DOHH2 (cell line): ENCODE data around the gene MGRN1.

Source experiments
- H3F3A ChIP-seq: fragments of 200-600 bp; sonication (generic), shearing (Covaris generic); 2 replicates; pipeline ENCODE4 v1.6.0; 2016; ENCODE audit warnings: antibody characterized with exemption, mild to moderate bottlenecking; ENCODE audit not compliant: control insufficient read depth, insufficient read depth
- H3K27ac ChIP-seq: fragments of 200-600 bp; sonication (generic); 2 replicates; pipeline ENCODE4 v1.5.1; 2014; ENCODE audit warnings: low read depth, mild to moderate bottlenecking, low read length, moderate library complexity
- H3K27me3 ChIP-seq: fragments of 200-600 bp; sonication (generic); 2 replicates; pipeline ENCODE4 v1.6.1; 2014; ENCODE audit warnings: mild to moderate bottlenecking, low read length, mixed read lengths; ENCODE audit not compliant: control insufficient read depth
- H3K36me3 ChIP-seq: fragments of 200-600 bp; sonication (generic); 2 replicates; pipeline ENCODE4 v1.6.1; 2014; ENCODE audit warnings: mild to moderate bottlenecking, low read length, moderate library complexity, mixed read lengths; ENCODE audit not compliant: control insufficient read depth
- H3K4me1 ChIP-seq: fragments of 200-600 bp; sonication (generic); 2 replicates; pipeline ENCODE4 v1.6.1; 2014; ENCODE audit warnings: mild to moderate bottlenecking, low read length, mixed read lengths; ENCODE audit not compliant: control insufficient read depth
- H3K4me2 ChIP-seq: fragments of 200-600 bp; sonication (generic); 2 replicates; pipeline ENCODE4 v1.6.0; 2014; ENCODE audit warnings: mild to moderate bottlenecking, low read length, moderate library complexity
- H3K4me3 ChIP-seq: fragments of 200-600 bp; sonication (generic); 2 replicates; pipeline ENCODE4 v1.5.1; 2014; ENCODE audit warnings: mild to moderate bottlenecking, low read length, mixed read lengths
- H3K79me2 ChIP-seq: fragments of 200-600 bp; sonication (generic); 2 replicates; pipeline ENCODE4 v1.6.1; 2014; ENCODE audit warnings: mild to moderate bottlenecking, low read length, mixed read lengths; ENCODE audit not compliant: control insufficient read depth
- H3K9me2 ChIP-seq: fragments of 200-600 bp; sonication (generic); replicated peaks from 2 replicates; pipeline ENCODE4 v1.6.1; 2014; ENCODE audit warnings: mild to moderate bottlenecking, low read length, mixed read lengths; ENCODE audit not compliant: control insufficient read depth
- H3K9me3 ChIP-seq: fragments of 200-600 bp; sonication (generic); 2 replicates; pipeline ENCODE4 v1.6.1; 2014; ENCODE audit warnings: antibody characterized with exemption, low read length, mixed read lengths; ENCODE audit not compliant: control insufficient read depth, insufficient read depth
- H4K20me1 ChIP-seq: fragments of 200-600 bp; sonication (generic); 2 replicates; pipeline ENCODE4 v1.6.0; 2014; ENCODE audit warnings: low read depth, mild to moderate bottlenecking, antibody characterized with exemption, low read length, moderate library complexity; ENCODE audit not compliant: control insufficient read depth, insufficient read depth
- CTCF ChIP-seq: fragments of 200-600 bp; sonication (generic); IDR thresholded peaks from one replicate; pipeline ENCODE4 v1.5.1; 2014; ENCODE audit warnings: antibody characterized with exemption, mild to moderate bottlenecking, low read depth, low read length; ENCODE audit not compliant: poor library complexity, severe bottlenecking
- EZH2phosphoT487 ChIP-seq: fragments of 200-600 bp; sonication (generic); IDR thresholded peaks from 2 replicates; pipeline ENCODE4 v1.6.1; 2017; ENCODE audit warnings: borderline replicate concordance, mild to moderate bottlenecking, antibody characterized with exemption, low read length, moderate library complexity, mixed read lengths

The MGRN1 gene

GRCh38 chr16:4617880-4618279 lies 6.7 kb upstream of the MGRN1 start:
- H3F3A ChIP-seq: peaks cover 8% of the 10 kb centered on the region; the same call in 1 of the 2 replicates
- H3K4me3 ChIP-seq: peak overlapping the region; percentile 73; the same call in 1 of the 2 replicates
- H3K4me2 ChIP-seq: peak overlapping the region; percentile 72
- no peaks in the 10 kb centered on the region for H3K36me3 ChIP-seq
- H3K27me3 ChIP-seq: no peaks in the 10 kb centered on the region
- peaks cover 35% of the 10 kb centered on the region for H3K4me1 ChIP-seq
- H3K79me2 ChIP-seq: peaks cover 30% of the 10 kb centered on the region
- H3K9me2 ChIP-seq: no peaks in the 10 kb centered on the region
- H3K27ac ChIP-seq: no peak overlapping the region
- peaks cover 7% of the 10 kb centered on the region for H4K20me1 ChIP-seq
- no peaks in the 10 kb centered on the region for H3K9me3 ChIP-seq
- TF ChIP-seq EZH2phosphoT487 (no peak), CTCF (no peak)

- Histone ChIP-seq H3K9me2 (no peaks in the 10 kb centered on the region), H3K36me3 (no peaks in the 10 kb centered on the region), H3K9me3 (no peaks in the 10 kb centered on the region), H3K27ac (no peak overlapping the region), H3K4me2 (no peak overlapping the region), H3F3A (peaks cover 8% of the 10 kb centered on the region; the same call in 1 of the 2 replicates), H4K20me1 (peaks cover 1% of the 10 kb centered on the region), H3K27me3 (no peaks in the 10 kb centered on the region), H3K4me1 (peaks cover 29% of the 10 kb centered on the region), H3K79me2 (peaks cover 20% of the 10 kb centered on the region), H3K4me3 (no peak overlapping the region)
- no peak for TF ChIP-seq CTCF
- no peak for TF ChIP-seq EZH2phosphoT487
Observed at GRCh38 chr16:4618645-4619418, 5.8 kb upstream of the MGRN1 start.

- H4K20me1 ChIP-seq: peaks cover 17% of the 10 kb centered on the region; the same call in 1 of the 2 replicates
- no peaks in the 10 kb centered on the region for H3K9me3 ChIP-seq
- H3K4me2 ChIP-seq: peak overlapping the region; percentile 92
- H3K79me2 ChIP-seq: peaks cover 34% of the 10 kb centered on the region
- no peaks in the 10 kb centered on the region for H3K9me2 ChIP-seq
- peaks cover 7% of the 10 kb centered on the region for H3K36me3 ChIP-seq
- no peak for TF ChIP-seq CTCF
- TF ChIP-seq EZH2phosphoT487: no peak
- H3F3A ChIP-seq: no peaks in the 10 kb centered on the region
- H3K27me3 ChIP-seq: no peaks in the 10 kb centered on the region
- H3K27ac ChIP-seq: no peak overlapping the region
- H3K4me3 ChIP-seq: peak overlapping the region; percentile 90
- peaks cover 22% of the 10 kb centered on the region for H3K4me1 ChIP-seq
Observed at GRCh38 chr16:4623593-4623992, 1.0 kb upstream of the MGRN1 start.
